CD8-positive, alpha-beta memory T cell (primary cell): ENCODE measurements around the gene RTN4RL2. TPM values are rescaled to one million over a fixed set of nuclear protein-coding genes. Genes with fewer than 3 reads are reported as not detected.

Experiments
- CTCF ChIA-PET: fragments of 350-600 bp; sonication (Branson Sonifier 250); formaldehyde crosslinking; loops from one replicate; lab custom pipeline; 2021; ENCODE audit warnings: antibody characterized with exemption; lab: Charles Lee
- POLR2A ChIA-PET: fragments of 350-600 bp; sonication (Branson Sonifier 250); formaldehyde crosslinking; loops from one replicate; lab custom pipeline; 2021; ENCODE audit warnings: antibody characterized with exemption; lab: Charles Lee
- DNase-seq, 5 donors: peaks; one replicate each; pipeline versions ENCODE4 v3.0.0 to v3.0.0-alpha.2; 2020 to 2022; ENCODE audit warnings: mixed read lengths in 1 of 5
- H3K27ac ChIP-seq: one replicate; pipeline ENCODE4 v1.7.0; 2013; ENCODE audit warnings: low read depth, mild to moderate bottlenecking, low read length, moderate library complexity
- H3K27me3 ChIP-seq: 2 replicates; pipeline ENCODE4 v1.7.0; 2013; ENCODE audit warnings: low read length, mild to moderate bottlenecking; ENCODE audit not compliant: insufficient read depth, poor library complexity, severe bottlenecking
- H3K36me3 ChIP-seq: 2 replicates; pipeline ENCODE4 v1.7.0; 2013; ENCODE audit warnings: mild to moderate bottlenecking, low read length, moderate library complexity; ENCODE audit not compliant: insufficient read depth
- H3K4me1 ChIP-seq: 2 replicates; pipeline ENCODE4 v1.7.0; 2013; ENCODE audit warnings: mild to moderate bottlenecking, low read length, moderate library complexity; ENCODE audit not compliant: insufficient read depth
- H3K4me3 ChIP-seq: 2 replicates; pipeline ENCODE4 v1.7.0; 2013; ENCODE audit warnings: mild to moderate bottlenecking, low read length
- H3K9me3 ChIP-seq: 2 replicates; pipeline ENCODE4 v1.7.0; 2013; ENCODE audit warnings: mild to moderate bottlenecking, low read length
- H3K27ac Mint-ChIP-seq, 8 donors: one replicate each; pipeline ENCODE4 v1.8.0; 2020 to 2021; ENCODE audit warnings: mixed read lengths in 8 of 8, mild to moderate bottlenecking in 6 of 8, inconsistent platforms in 3 of 8, moderate library complexity in 3 of 8
- H3K27me3 Mint-ChIP-seq, 2 donors: one replicate each; pipeline ENCODE4 v1.8.0; 2020 to 2021; ENCODE audit warnings: mixed read lengths in 2 of 2, mild to moderate bottlenecking in 1 of 2, moderate library complexity in 1 of 2
- H3K36me3 Mint-ChIP-seq, 3 donors: one replicate each; pipeline ENCODE4 v1.8.0; 2020 to 2021; ENCODE audit warnings: mixed read lengths in 3 of 3, inconsistent platforms in 1 of 3, mild to moderate bottlenecking in 1 of 3
- H3K4me1 Mint-ChIP-seq, 3 donors: one replicate each; pipeline ENCODE4 v1.8.0; 2020 to 2021; ENCODE audit warnings: mixed read lengths in 3 of 3, inconsistent platforms in 1 of 3, mild to moderate bottlenecking in 1 of 3
- H3K4me3 Mint-ChIP-seq, 7 donors: one replicate each; pipeline ENCODE4 v1.8.0; 2020 to 2021; ENCODE audit warnings: mixed read lengths in 7 of 7, mild to moderate bottlenecking in 6 of 7, moderate library complexity in 4 of 7, inconsistent platforms in 2 of 7
- H3K9me3 Mint-ChIP-seq, 5 donors: one replicate each; pipeline ENCODE4 v1.8.0; 2020 to 2022; ENCODE audit warnings: mixed read lengths in 5 of 5, mild to moderate bottlenecking in 3 of 5, moderate library complexity in 2 of 5, inconsistent platforms in 1 of 5
- polyA plus RNA-seq: library from polyadenylated mRNA; unstranded; fragments of 300-500 nt; fragmentation: Illumina TruSeq; gene quantifications from one replicate; pipeline ENCODE4 v1.2.3, GENCODE V29; 2021
- total RNA-seq, 2 experiments: library from RNA; stranded (reverse); gene quantifications; one replicate each; pipeline ENCODE4 v1.2.3, GENCODE V29; 2021

RTN4RL2 gene
- total and polyA plus RNA-seq, 3 experiments from 2014 or later: 0.24 to 0.28 (median 0.27) TPM

GRCh38 chr11:57426439-57426928 is 33.8 kb upstream of the RTN4RL2 start:
- Mint-ChIP-seq H3K27me3 (no peaks in the 10 kb centered on the region), H3K4me3 (peak overlapping the region; percentile 88 to 94 (median 90)), H3K36me3 (peaks cover 0 to 15% (median 2%) of the 10 kb centered on the region in 3 donors), H3K9me3 (no peaks in the 10 kb centered on the region), H3K4me1 (peaks cover 51 to 62% (median 61%) of the 10 kb centered on the region in 3 donors), H3K27ac (peak overlapping the region; percentile 92 to 97 (median 96))
- H3K27me3 ChIP-seq: no peaks in the 10 kb centered on the region
- no peaks in the 10 kb centered on the region for H3K9me3 ChIP-seq
- ChIA-PET CTCF (interaction anchor here (1.0 to 6.1 kb wide), 6 partner anchors 31 to 102 kb away, joined by 3 to 62 read pairs (median 3); partner anchors contain the start of gene RTN4RL2), POLR2A (interaction anchor here (2.2 kb wide), 1 partner anchor 91 kb away, joined by 6 read pairs; the partner anchor contains the start of gene SSRP1)
- no peaks in the 10 kb centered on the region for H3K36me3 ChIP-seq
- peak overlapping the region; percentile 68 for H3K27ac ChIP-seq
- peak in 1 of 5 donors; percentile 7 for DNase-seq
- H3K4me3 ChIP-seq: peak overlapping the region; percentile 43
- H3K4me1 ChIP-seq: peaks cover 35% of the 10 kb centered on the region

GRCh38 chr11:57426929-57427726 is 33.2 kb upstream of the RTN4RL2 start, which contains the start of gene SLC43A3:
TSS of gene SLC43A3 (minus strand) at chr11:57427121. CDS start at chr11:57426172, 949 bp downstream.
- DNase-seq: peak; percentile 46 to 74 (median 54)
- Histone ChIP-seq H3K27ac (peak within 1 kb of the TSS; percentile 68), H3K36me3 (no peaks in the 10 kb centered on the region), H3K4me3 (peak within 1 kb of the TSS; percentile 43), H3K27me3 (no peaks in the 10 kb centered on the region), H3K4me1 (peaks cover 35% of the 10 kb centered on the region), H3K9me3 (no peaks in the 10 kb centered on the region)
- Mint-ChIP-seq H3K4me3 (peak within 1 kb of the TSS; percentile 88 to 94 (median 90)), H3K9me3 (no peaks in the 10 kb centered on the region), H3K36me3 (peaks cover 0 to 12% (median 2%) of the 10 kb centered on the region in 3 donors), H3K27ac (peak within 1 kb of the TSS; percentile 92 to 97 (median 96)), H3K27me3 (no peaks in the 10 kb centered on the region), H3K4me1 (peaks cover 45 to 56% (median 54%) of the 10 kb centered on the region in 3 donors)
- POLR2A ChIA-PET: interaction anchor here (2.2 kb wide), 1 partner anchor 92 kb away, joined by 6 read pairs; the partner anchor contains the start of gene SSRP1
- CTCF ChIA-PET: interaction anchor here (0.9 to 6.1 kb wide), 8 partner anchors 9 to 101 kb away, joined by 3 to 62 read pairs (median 3); partner anchors contain the start of gene RTN4RL2

GRCh38 chr11:57427727-57428082 is 32.6 kb upstream of the RTN4RL2 start:
- ChIA-PET POLR2A (no interaction called here), CTCF (interaction anchor here (0.9 to 6.1 kb wide), 4 partner anchors 8 to 90 kb away, joined by 3 to 62 read pairs (median 3); no protein-coding TSS in a partner anchor)
- H3K36me3 ChIP-seq: no peaks in the 10 kb centered on the region
- no peak overlapping the region for H3K27ac ChIP-seq
- no peaks in the 10 kb centered on the region for H3K9me3 ChIP-seq
- no peak overlapping the region for H3K4me3 ChIP-seq
- DNase-seq: no peak
- H3K27me3 Mint-ChIP-seq: no peaks in the 10 kb centered on the region
- H3K4me1 Mint-ChIP-seq: peaks cover 41 to 51% (median 48%) of the 10 kb centered on the region in 3 donors
- H3K27me3 ChIP-seq: no peaks in the 10 kb centered on the region
- H3K27ac Mint-ChIP-seq: peak overlapping the region; percentile 64 to 97 (median 92)
- no peaks in the 10 kb centered on the region for H3K9me3 Mint-ChIP-seq
- peaks cover 35% of the 10 kb centered on the region for H3K4me1 ChIP-seq
- peak overlapping the region; percentile 88 to 94 (median 90) for H3K4me3 Mint-ChIP-seq
- H3K36me3 Mint-ChIP-seq: peaks cover 0 to 9% (median 2%) of the 10 kb centered on the region in 3 donors

- H3K27ac Mint-ChIP-seq: peak overlapping the region in 1 of 8 donors; percentile 92
- peaks cover 34% of the 10 kb centered on the region for H3K4me1 ChIP-seq
- no peak for DNase-seq
- H3K9me3 Mint-ChIP-seq: no peaks in the 10 kb centered on the region
- H3K27me3 Mint-ChIP-seq: no peaks in the 10 kb centered on the region
- peaks cover 0 to 4% (median 0%) of the 10 kb centered on the region in 3 donors for H3K36me3 Mint-ChIP-seq
- H3K4me3 ChIP-seq: no peak overlapping the region
- no peaks in the 10 kb centered on the region for H3K9me3 ChIP-seq
- no peaks in the 10 kb centered on the region for H3K36me3 ChIP-seq
- no peak overlapping the region for H3K4me3 Mint-ChIP-seq
- peaks cover 35 to 44% (median 39%) of the 10 kb centered on the region in 3 donors for H3K4me1 Mint-ChIP-seq
- ChIA-PET CTCF (interaction anchor here (1.4 to 6.1 kb wide), 2 partner anchors 28 to 65 kb away, joined by 3 to 62 read pairs; no protein-coding TSS in a partner anchor), POLR2A (no interaction called here)
- H3K27ac ChIP-seq: no peak overlapping the region
- no peaks in the 10 kb centered on the region for H3K27me3 ChIP-seq
These were observed 31.7 kb upstream of the RTN4RL2 start for GRCh38 chr11:57428643-57429042.

GRCh38 chr11:57429946-57430345 is 30.4 kb upstream of the RTN4RL2 start:
- Mint-ChIP-seq H3K36me3 (no peaks in the 10 kb centered on the region), H3K27ac (peak overlapping the region in 6 of 8 donors; percentile 6 to 75 (median 50)), H3K4me1 (peaks cover 25 to 31% (median 26%) of the 10 kb centered on the region in 3 donors), H3K27me3 (no peaks in the 10 kb centered on the region), H3K9me3 (no peaks in the 10 kb centered on the region), H3K4me3 (peak overlapping the region in 2 of 7 donors; percentile 15 to 58)
- Histone ChIP-seq H3K36me3 (no peaks in the 10 kb centered on the region), H3K9me3 (no peaks in the 10 kb centered on the region), H3K27me3 (no peaks in the 10 kb centered on the region), H3K4me3 (no peak overlapping the region), H3K4me1 (peaks cover 21% of the 10 kb centered on the region), H3K27ac (no peak overlapping the region)
- no peak for DNase-seq
- POLR2A ChIA-PET: no interaction called here
- CTCF ChIA-PET: interaction anchor here (1.3 to 4.0 kb wide), 2 partner anchors 27 to 211 kb away, joined by 3 to 21 read pairs; no protein-coding TSS in a partner anchor

GRCh38 chr11:57430952-57431351 is 29.4 kb upstream of the RTN4RL2 start:
- Histone ChIP-seq H3K9me3 (no peaks in the 10 kb centered on the region), H3K27me3 (no peaks in the 10 kb centered on the region), H3K27ac (no peak overlapping the region), H3K4me3 (no peak overlapping the region), H3K4me1 (peaks cover 11% of the 10 kb centered on the region), H3K36me3 (no peaks in the 10 kb centered on the region)
- CTCF ChIA-PET: interaction anchor here (1.3 to 4.0 kb wide), 2 partner anchors 26 to 210 kb away, joined by 3 to 21 read pairs; no protein-coding TSS in a partner anchor
- Mint-ChIP-seq H3K4me3 (no peak overlapping the region), H3K9me3 (no peaks in the 10 kb centered on the region), H3K27ac (peak overlapping the region in 1 of 8 donors; percentile 14), H3K36me3 (no peaks in the 10 kb centered on the region), H3K4me1 (peaks cover 15 to 21% (median 16%) of the 10 kb centered on the region in 3 donors), H3K27me3 (no peaks in the 10 kb centered on the region)
- POLR2A ChIA-PET: no interaction called here
- DNase-seq: no peak

- no peak overlapping the region for H3K4me3 ChIP-seq
- H3K36me3 Mint-ChIP-seq: no peaks in the 10 kb centered on the region
- no peaks in the 10 kb centered on the region for H3K36me3 ChIP-seq
- peaks cover 3% of the 10 kb centered on the region for H3K4me1 ChIP-seq
- H3K4me1 Mint-ChIP-seq: peaks cover 5 to 9% (median 6%) of the 10 kb centered on the region in 3 donors
- H3K9me3 Mint-ChIP-seq: no peaks in the 10 kb centered on the region
- no peak overlapping the region for H3K4me3 Mint-ChIP-seq
- CTCF ChIA-PET: interaction anchor here (4.0 kb wide), 1 partner anchor 25 kb away, joined by 21 read pairs; no protein-coding TSS in a partner anchor
- POLR2A ChIA-PET: no interaction called here
- no peak for DNase-seq
- peak overlapping the region in 1 of 8 donors; percentile 52 for H3K27ac Mint-ChIP-seq
- H3K27me3 ChIP-seq: no peaks in the 10 kb centered on the region
- no peaks in the 10 kb centered on the region for H3K27me3 Mint-ChIP-seq
- H3K27ac ChIP-seq: peak overlapping the region; percentile 16
- H3K9me3 ChIP-seq: no peaks in the 10 kb centered on the region
These were observed 28.2 kb upstream of the RTN4RL2 start for GRCh38 chr11:57432149-57432561.
